Esophagus squamous epithelium (tissue), 5 donors: ENCODE results near the gene FBXW7. TPM values are rescaled to one million over a fixed set of nuclear protein-coding genes. Genes with fewer than 3 reads are reported as not detected.
A peak's percentile ranks its signal among the peaks of the same experiment; 100 is the strongest.
"Not testable (repeated sequence)": the region's sequence is repeated elsewhere in the genome, so short reads cannot be mapped to it uniquely, and the experiment has no call there.

Source experiments
- DNase-seq: peaks from one replicate; lab custom pipeline; 2025; lab: John Stamatoyannopoulos, UW
- H3K27ac ChIP-seq, 4 donors: fragments of 200-600 bp; sonication (generic); one replicate each; pipeline ENCODE4 v1.5.1; 2016 to 2019; ENCODE audit warnings: mild to moderate bottlenecking in 1 of 4
- H3K27me3 ChIP-seq, 4 donors: fragments of 200-600 bp; sonication (generic); 1 replicate in 3 of 4; 2 replicates in 1 of 4; pipeline versions ENCODE4 v1.5.1 to v1.6.0; 2017 to 2021; ENCODE audit warnings: antibody characterized with exemption in 1 of 4
- H3K36me3 ChIP-seq, 3 donors: fragments of 200-600 bp; sonication (generic); one replicate each; pipeline ENCODE4 v1.5.1; 2016 to 2019
- H3K4me1 ChIP-seq, 3 donors: fragments of 200-600 bp; sonication (generic); one replicate each; pipeline ENCODE4 v1.5.1; 2017 to 2019
- H3K4me3 ChIP-seq, 4 donors: fragments of 200-600 bp; sonication (generic); 1 replicate in 3 of 4; 2 replicates in 1 of 4; pipeline ENCODE4 v1.5.1; 2016 to 2019; ENCODE audit warnings: mild to moderate bottlenecking in 2 of 4, moderate library complexity in 1 of 4
- H3K9me3 ChIP-seq, 3 donors: fragments of 200-600 bp; sonication (generic); one replicate each; pipeline ENCODE4 v1.5.1; 2016 to 2019
- CTCF ChIP-seq, 6 experiments: fragments of 450-650 bp in 4 of 6; fragments of 200-600 bp in 2 of 6; sonication (generic) in 2 of 6; IDR thresholded peaks; one replicate each; pipeline ENCODE4 v1.5.1; 2016 to 2019; ENCODE audit warnings: antibody characterized with exemption in 6 of 6, mild to moderate bottlenecking in 4 of 6, moderate library complexity in 4 of 6
- POLR2A ChIP-seq, 4 donors: fragments of 450-650 bp; IDR thresholded peaks; one replicate each; pipeline ENCODE4 v1.6.1; 2017; ENCODE audit warnings: antibody characterized with exemption in 4 of 4, mild to moderate bottlenecking in 4 of 4, moderate library complexity in 3 of 4
- WGBS, 2 donors: methylation state at CpG; one replicate each; pipeline ENCODE4 v1.1.5; 2018; 5-methylcytosine and 5-hydroxymethylcytosine counted together
- intact Hi-C: fragments of 100-400 bp; cut with DNase I; formaldehyde crosslinking; loops from one replicate; pipeline ENCODE4 v1.15.0; 2022
- total RNA-seq, 4 donors: library from RNA; depleted of rRNA; stranded (reverse); fragments of >200 nt; gene quantifications; one replicate each; pipeline ENCODE4 v1.1.0, GENCODE V29; 2016
- donor health status: DM: yes; HTN: yes; CAD: no.

Gene FBXW7
- total RNA-seq, 4 donors from 2014 or later = 32.3 to 92.7 (median 36.9) TPM

GRCh38 chr4:152554742-152555141 lies 18.9 kb upstream of the FBXW7 start:
- Histone ChIP-seq H3K4me3 (no peak overlapping the region), H3K4me1 (no peaks in the 10 kb centered on the region), H3K36me3 (no peaks in the 10 kb centered on the region), H3K27me3 (no peaks in the 10 kb centered on the region), H3K9me3 (no peaks in the 10 kb centered on the region), H3K27ac (peak overlapping the region in 1 of 4 donors; percentile 3)
- DNase-seq = no peak
- intact Hi-C loops = no loop called here
- WGBS, 2 donors = 90 to 93% methylated on average over 2 of the region's 2 CpGs
- TF ChIP-seq POLR2A (IDR thresholded peaks at IDR 0.05) (no peak), CTCF (IDR thresholded peaks at IDR 0.05) (no peak)

GRCh38 chr4:152550687-152551086 lies 14.8 kb upstream of the FBXW7 start:
- 88 to 95% methylated on average over 2 of the region's 2 CpGs for WGBS, 2 donors
- H3K9me3 ChIP-seq = not testable (repeated sequence)

GRCh38 chr4:152545088-152545487 lies 9.2 kb upstream of the FBXW7 start:
- no peaks in the 10 kb centered on the region for H3K4me1 ChIP-seq
- intact Hi-C loops = no loop called here
- no peaks in the 10 kb centered on the region for H3K27me3 ChIP-seq
- WGBS, 2 donors = 88 to 100% methylated on average over 2 of the region's 2 CpGs
- no peak overlapping the region for H3K4me3 ChIP-seq
- H3K36me3 ChIP-seq = peaks cover 0 to 3% (median 0%) of the 10 kb centered on the region in 3 donors
- TF ChIP-seq CTCF (IDR thresholded peaks at IDR 0.05) (no peak), POLR2A (IDR thresholded peaks at IDR 0.05) (no peak)
- DNase-seq = no peak
- H3K27ac ChIP-seq = no peak overlapping the region
- H3K9me3 ChIP-seq = no peaks in the 10 kb centered on the region

More at GRCh38 chr4:152550687-152551086, 14.8 kb upstream of the FBXW7 start:
- H3K36me3 ChIP-seq, DNase-seq, H3K27ac ChIP-seq, H3K4me3 ChIP-seq, H3K4me1 ChIP-seq, intact Hi-C loops, H3K27me3 ChIP-seq: not testable (repeated sequence)

GRCh38 chr4:152544533-152544932 lies 8.6 kb upstream of the FBXW7 start:
- H3K36me3 ChIP-seq, intact Hi-C loops: not testable (repeated sequence)
- WGBS, 2 donors = 93% methylated on average over 8 of the region's 8 CpGs

GRCh38 chr4:152540941-152541340 lies 5.0 kb upstream of the FBXW7 start:
- Histone ChIP-seq H3K4me1 (peaks cover 0 to 25% (median 11%) of the 10 kb centered on the region in 3 donors), H3K27me3 (no peaks in the 10 kb centered on the region), H3K4me3 (no peak overlapping the region), H3K36me3 (peaks cover 0 to 13% (median 0%) of the 10 kb centered on the region in 3 donors), H3K9me3 (no peaks in the 10 kb centered on the region), H3K27ac (no peak overlapping the region)
- WGBS, 2 donors = 100% methylated on average over 3 of the region's 13 CpGs; no CpG with 5 or more reads in 1 of the 2 donors
- intact Hi-C loops = no loop called here
- DNase-seq = no peak
- TF ChIP-seq CTCF (IDR thresholded peaks at IDR 0.05) = no peak
- TF ChIP-seq POLR2A (IDR thresholded peaks at IDR 0.05) = no peak

More at GRCh38 chr4:152544533-152544932, 8.6 kb upstream of the FBXW7 start:
- not testable (repeated sequence) for H3K4me3 ChIP-seq, H3K27ac ChIP-seq, DNase-seq, H3K4me1 ChIP-seq, H3K9me3 ChIP-seq, H3K27me3 ChIP-seq

- TF ChIP-seq CTCF (IDR thresholded peaks at IDR 0.05) = no peak
- TF ChIP-seq POLR2A (IDR thresholded peaks at IDR 0.05) = no peak
- Histone ChIP-seq H3K4me1 (peaks cover 0 to 25% (median 11%) of the 10 kb centered on the region in 3 donors), H3K4me3 (no peak overlapping the region), H3K36me3 (peaks cover 0 to 13% (median 0%) of the 10 kb centered on the region in 3 donors), H3K27me3 (no peaks in the 10 kb centered on the region), H3K9me3 (no peaks in the 10 kb centered on the region), H3K27ac (no peak overlapping the region)
- intact Hi-C loops = no loop called here
- no peak for DNase-seq
- 74% methylated on average over 4 of the region's 4 CpGs; no CpG with 5 or more reads in 1 of the 2 donors for WGBS, 2 donors
These were observed 4.4 kb upstream of the FBXW7 start for GRCh38 chr4:152540293-152540674.
